PC-9 (cell line): ENCODE results near the gene STARD8. TPM values are rescaled to one million over a fixed set of nuclear protein-coding genes. Genes with fewer than 3 reads are reported as not detected.

Source experiments
- BruUV-seq: library from RNA; stranded (reverse); fragments of 400-500 nt; replicated peaks from 2 replicates; lab custom pipeline; 2021; lab: Mats Ljungman, UMichigan
- CTCF ChIA-PET: fragments of 300-600 bp; sonication (Branson Sonifier 250); formaldehyde crosslinking; loops from one replicate; lab custom pipeline; 2022; ENCODE audit warnings: antibody characterized with exemption; lab: Charles Lee
- POLR2A ChIA-PET: fragments of 300-600 bp; sonication (Branson Sonifier 250); formaldehyde crosslinking; loops from one replicate; lab custom pipeline; 2022; ENCODE audit warnings: antibody characterized with exemption; ENCODE audit not compliant: unreplicated experiment; lab: Charles Lee
- DNase-seq, 2 experiments: peaks; one replicate each; pipeline versions ENCODE4 v3.0.0 to v3.0.0-alpha.2; 2015 to 2022; ENCODE audit warnings: mixed read lengths in 1 of 2
- H2AFZ ChIP-seq: fragments of 200-600 bp; sonication (generic); 2 replicates; pipeline ENCODE4 v1.8.1; 2017; ENCODE audit warnings: antibody characterized with exemption
- H3F3A ChIP-seq: fragments of 200-600 bp; sonication (generic); 2 replicates; pipeline ENCODE4 v1.8.1; 2017; ENCODE audit warnings: antibody characterized with exemption, mild to moderate bottlenecking, low read depth; ENCODE audit not compliant: insufficient read depth
- H3K27ac ChIP-seq: fragments of 200-600 bp; sonication (generic); 2 replicates; pipeline ENCODE4 v1.6.1; 2016; ENCODE audit warnings: mixed run types
- H3K27me3 ChIP-seq: fragments of 200-600 bp; sonication (generic); 2 replicates; pipeline ENCODE4 v1.6.1; 2016; ENCODE audit warnings: low read depth, mixed run types; ENCODE audit not compliant: insufficient read depth
- H3K36me3 ChIP-seq: fragments of 200-600 bp; sonication (generic); 2 replicates; pipeline ENCODE4 v1.6.1; 2016; ENCODE audit warnings: low read depth, mixed run types
- H3K4me1 ChIP-seq: fragments of 200-600 bp; sonication (generic); replicated peaks from 2 replicates; pipeline ENCODE4 v1.6.1; 2016; ENCODE audit warnings: mixed run types; ENCODE audit not compliant: insufficient read depth
- H3K4me2 ChIP-seq: fragments of 200-600 bp; sonication (generic); 2 replicates; pipeline ENCODE4 v1.6.1; 2017; ENCODE audit warnings: mixed run types
- H3K4me3 ChIP-seq: fragments of 200-600 bp; sonication (generic); 2 replicates; pipeline ENCODE4 v1.6.1; 2016; ENCODE audit warnings: mixed run types
- H3K79me2 ChIP-seq: fragments of 200-600 bp; sonication (generic); 2 replicates; pipeline ENCODE4 v1.6.1; 2017; ENCODE audit warnings: low read depth, mixed run types
- H3K9me2 ChIP-seq: fragments of 200-600 bp; sonication (generic); 2 replicates; pipeline ENCODE4 v1.8.1; 2017; ENCODE audit warnings: mild to moderate bottlenecking; ENCODE audit not compliant: insufficient read depth
- H3K9me3 ChIP-seq: fragments of 200-600 bp; sonication (generic); 2 replicates; pipeline ENCODE4 v1.8.1; 2016; ENCODE audit warnings: low read depth; ENCODE audit not compliant: insufficient read depth
- H4K20me1 ChIP-seq: fragments of 200-600 bp; sonication (generic); 2 replicates; pipeline ENCODE4 v1.8.1; 2017; ENCODE audit not compliant: insufficient read depth
- EZH2 ChIP-seq: fragments of 200-600 bp; sonication (generic); IDR thresholded peaks from 2 replicates; pipeline ENCODE4 v1.8.0; 2017; ENCODE audit warnings: antibody characterized with exemption, low read depth
- intact Hi-C: fragments of 100-400 bp; cut with micrococcal nuclease; formaldehyde crosslinking; loops from one replicate; pipeline ENCODE4 v1.10.0; 2022; ENCODE audit not compliant: unreplicated experiment
- total RNA-seq: library from RNA; stranded (reverse); gene quantifications from 2 replicates; pipeline ENCODE4 v1.2.3, GENCODE V29; 2021
- TF ChIP-seq, protein P1 (sequence below): fragments of 200-600 bp; sonication (generic); conservative IDR thresholded peaks from 2 replicates; pipeline ENCODE4 v1.6.1; 2017; ENCODE audit warnings: mixed run types, antibody characterized with exemption, mild to moderate bottlenecking, moderate library complexity

Gene STARD8
- total RNA-seq, 1 experiment from 2014 or later = 2.2 TPM

DNA sequence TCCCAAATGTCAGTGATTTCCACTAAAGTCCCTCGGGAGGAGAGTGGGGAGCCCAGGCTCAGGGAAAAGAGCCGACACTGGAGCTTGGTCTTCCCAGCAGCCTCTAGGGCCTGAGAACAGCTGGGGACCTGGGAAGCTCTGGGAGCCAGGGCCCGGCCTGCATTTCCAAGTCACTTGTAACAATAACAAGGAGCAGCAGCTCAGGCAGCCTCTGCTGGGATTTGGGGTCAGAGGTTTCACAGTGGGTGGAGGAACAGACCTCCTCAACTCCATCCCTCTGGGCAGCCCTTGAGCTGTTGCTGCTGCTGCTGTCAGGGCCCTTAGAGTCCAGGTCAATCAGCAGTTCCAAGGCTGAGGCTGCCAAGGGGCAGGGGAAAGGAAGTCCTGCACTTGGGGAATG lies 11.1 kb downstream of the STARD8 start:
- intact Hi-C loops = loop anchor here (5.0 kb wide), 1 partner anchor 146 kb away; no protein-coding TSS in a partner anchor
- H3K9me3 ChIP-seq = no peaks in the 10 kb centered on the region
- ChIA-PET POLR2A (no interaction called here), CTCF (no interaction called here)
- no peaks in the 10 kb centered on the region for H3F3A ChIP-seq
- H3K36me3 ChIP-seq = no peaks in the 10 kb centered on the region
- no peaks in the 10 kb centered on the region for H4K20me1 ChIP-seq
- no peak overlapping the region for H3K27ac ChIP-seq
- H3K27me3 ChIP-seq = no peaks in the 10 kb centered on the region
- no peak for DNase-seq
- TF ChIP-seq, protein P1, sequence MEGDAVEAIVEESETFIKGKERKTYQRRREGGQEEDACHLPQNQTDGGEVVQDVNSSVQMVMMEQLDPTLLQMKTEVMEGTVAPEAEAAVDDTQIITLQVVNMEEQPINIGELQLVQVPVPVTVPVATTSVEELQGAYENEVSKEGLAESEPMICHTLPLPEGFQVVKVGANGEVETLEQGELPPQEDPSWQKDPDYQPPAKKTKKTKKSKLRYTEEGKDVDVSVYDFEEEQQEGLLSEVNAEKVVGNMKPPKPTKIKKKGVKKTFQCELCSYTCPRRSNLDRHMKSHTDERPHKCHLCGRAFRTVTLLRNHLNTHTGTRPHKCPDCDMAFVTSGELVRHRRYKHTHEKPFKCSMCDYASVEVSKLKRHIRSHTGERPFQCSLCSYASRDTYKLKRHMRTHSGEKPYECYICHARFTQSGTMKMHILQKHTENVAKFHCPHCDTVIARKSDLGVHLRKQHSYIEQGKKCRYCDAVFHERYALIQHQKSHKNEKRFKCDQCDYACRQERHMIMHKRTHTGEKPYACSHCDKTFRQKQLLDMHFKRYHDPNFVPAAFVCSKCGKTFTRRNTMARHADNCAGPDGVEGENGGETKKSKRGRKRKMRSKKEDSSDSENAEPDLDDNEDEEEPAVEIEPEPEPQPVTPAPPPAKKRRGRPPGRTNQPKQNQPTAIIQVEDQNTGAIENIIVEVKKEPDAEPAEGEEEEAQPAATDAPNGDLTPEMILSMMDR = no peak
- no peak for TF ChIP-seq EZH2
- no peak overlapping the region for H3K4me2 ChIP-seq
- H2AFZ ChIP-seq = no peak overlapping the region
- no TSS peak for BruUV-seq
- H3K9me2 ChIP-seq = no peaks in the 10 kb centered on the region
- no peaks in the 10 kb centered on the region for H3K79me2 ChIP-seq
- H3K4me3 ChIP-seq = no peak overlapping the region
- no peaks in the 10 kb centered on the region for H3K4me1 ChIP-seq

DNA sequence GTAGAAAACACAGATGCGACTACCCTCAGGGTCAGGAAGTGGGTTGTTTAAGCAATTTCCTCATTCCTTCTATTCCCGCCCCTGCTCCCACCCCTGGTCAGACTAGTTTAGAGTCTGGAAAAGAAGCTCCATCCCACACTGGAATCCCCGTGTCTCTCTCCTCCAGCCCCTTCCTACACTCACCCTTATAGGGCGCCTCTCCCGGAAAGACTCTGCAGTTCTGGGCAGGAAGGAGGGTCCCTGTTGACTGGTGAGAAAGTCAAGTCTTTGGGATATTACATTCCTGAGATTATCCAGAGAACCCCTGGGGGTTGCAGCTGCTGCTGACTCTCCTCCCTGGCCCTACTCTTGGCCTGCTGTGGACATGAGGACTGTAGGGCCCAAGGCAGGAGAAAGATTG lies 11.9 kb downstream of the STARD8 start:
- no peak overlapping the region for H2AFZ ChIP-seq
- H3K4me3 ChIP-seq = no peak overlapping the region
- no peaks in the 10 kb centered on the region for H3K4me1 ChIP-seq
- no peak for DNase-seq
- H3K9me2 ChIP-seq = no peaks in the 10 kb centered on the region
- H3K36me3 ChIP-seq = no peaks in the 10 kb centered on the region
- no peaks in the 10 kb centered on the region for H3K9me3 ChIP-seq
- ChIA-PET POLR2A (interaction anchor here (0.6 kb wide), 2 partner anchors 11 to 17 kb away, joined by 3 to 4 read pairs; no protein-coding TSS in a partner anchor), CTCF (no interaction called here)
- TF ChIP-seq, protein P1 = no peak
- no peak for TF ChIP-seq EZH2
- BruUV-seq = no TSS peak
- H3F3A ChIP-seq = no peaks in the 10 kb centered on the region
- no peak overlapping the region for H3K4me2 ChIP-seq
- H3K27me3 ChIP-seq = no peaks in the 10 kb centered on the region
- H3K27ac ChIP-seq = no peak overlapping the region
- intact Hi-C loops = loop anchor here (5.0 kb wide), 1 partner anchor 147 kb away; no protein-coding TSS in a partner anchor
- no peaks in the 10 kb centered on the region for H3K79me2 ChIP-seq
- no peaks in the 10 kb centered on the region for H4K20me1 ChIP-seq

DNA sequence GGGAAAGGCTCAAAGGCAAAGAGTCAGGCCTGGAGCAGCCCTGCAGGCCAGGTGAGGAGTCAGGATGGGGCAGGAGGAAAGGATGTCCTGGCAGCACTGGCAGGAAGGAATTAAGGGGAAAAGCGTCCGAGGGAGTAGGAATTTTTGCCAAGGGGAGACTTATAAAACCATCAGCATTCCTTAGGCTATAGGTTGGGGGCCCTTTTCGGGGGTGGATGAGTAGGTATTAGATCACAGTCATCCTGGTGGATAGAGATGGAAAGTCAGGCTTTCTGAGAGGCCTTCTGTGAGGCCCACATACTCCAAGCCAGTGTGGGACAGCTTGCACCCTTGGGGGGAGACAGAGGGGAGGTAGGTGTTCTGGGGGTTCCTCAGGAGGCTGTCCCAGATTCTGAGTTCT lies 12.3 kb downstream of the STARD8 start:
- no peak for TF ChIP-seq EZH2
- TF ChIP-seq, protein P1 = no peak
- Histone ChIP-seq H3K79me2 (no peaks in the 10 kb centered on the region), H2AFZ (no peak overlapping the region), H4K20me1 (no peaks in the 10 kb centered on the region), H3K4me1 (no peaks in the 10 kb centered on the region), H3F3A (no peaks in the 10 kb centered on the region), H3K4me3 (no peak overlapping the region), H3K27me3 (no peaks in the 10 kb centered on the region), H3K36me3 (no peaks in the 10 kb centered on the region), H3K4me2 (no peak overlapping the region), H3K27ac (no peak overlapping the region), H3K9me2 (no peaks in the 10 kb centered on the region), H3K9me3 (no peaks in the 10 kb centered on the region)
- POLR2A ChIA-PET = interaction anchor here (0.6 kb wide), 1 partner anchor 18 kb away, joined by 4 read pairs; no protein-coding TSS in a partner anchor
- CTCF ChIA-PET = no interaction called here
- intact Hi-C loops = loop anchor here (5.0 kb wide), 1 partner anchor 147 kb away; no protein-coding TSS in a partner anchor
- no peak for DNase-seq
- no TSS peak for BruUV-seq
